ENCODE results near the gene SHISA9.

DNA sequence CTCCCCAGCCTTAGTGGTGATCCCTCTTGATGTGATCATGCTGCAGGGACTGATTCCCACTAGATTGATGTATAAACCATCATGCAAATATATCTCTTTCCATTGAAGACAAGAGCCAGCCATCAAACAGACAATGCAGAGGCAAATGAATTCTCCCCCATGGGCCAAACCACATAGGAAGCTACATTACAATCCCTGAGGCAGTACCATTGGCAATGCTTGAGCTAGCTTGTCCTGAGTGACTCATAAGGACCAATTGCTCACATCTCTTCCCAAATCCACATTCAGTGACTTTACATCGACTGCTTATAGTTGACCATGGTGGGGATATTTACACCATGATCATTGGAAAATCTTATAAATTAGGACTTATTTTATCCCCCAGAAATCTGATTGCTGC lies 242.2 kb downstream of the SHISA9 start:
- TF ChIP-seq ZFP30 (CRISPR knock-in tag; IDR thresholded peaks at IDR 0.05) (no peak), TCF4 (CRISPR knock-in tag; IDR thresholded peaks at IDR 0.05; ENCODE audit: borderline replicate concordance) (no peak), RARB (CRISPR knock-in tag; IDR thresholded peaks at IDR 0.05) (no peak), ZFP3 (CRISPR knock-in tag; IDR thresholded peaks at IDR 0.05) (no peak), PPARA (CRISPR knock-in tag; IDR thresholded peaks at IDR 0.05; ENCODE audit: borderline replicate concordance) (no peak), ESRRG (CRISPR knock-in tag; IDR thresholded peaks at IDR 0.05) (no peak), SNAI2 (CRISPR knock-in tag; IDR thresholded peaks at IDR 0.05) (no peak)
- TF ChIP-seq, protein P1, sequence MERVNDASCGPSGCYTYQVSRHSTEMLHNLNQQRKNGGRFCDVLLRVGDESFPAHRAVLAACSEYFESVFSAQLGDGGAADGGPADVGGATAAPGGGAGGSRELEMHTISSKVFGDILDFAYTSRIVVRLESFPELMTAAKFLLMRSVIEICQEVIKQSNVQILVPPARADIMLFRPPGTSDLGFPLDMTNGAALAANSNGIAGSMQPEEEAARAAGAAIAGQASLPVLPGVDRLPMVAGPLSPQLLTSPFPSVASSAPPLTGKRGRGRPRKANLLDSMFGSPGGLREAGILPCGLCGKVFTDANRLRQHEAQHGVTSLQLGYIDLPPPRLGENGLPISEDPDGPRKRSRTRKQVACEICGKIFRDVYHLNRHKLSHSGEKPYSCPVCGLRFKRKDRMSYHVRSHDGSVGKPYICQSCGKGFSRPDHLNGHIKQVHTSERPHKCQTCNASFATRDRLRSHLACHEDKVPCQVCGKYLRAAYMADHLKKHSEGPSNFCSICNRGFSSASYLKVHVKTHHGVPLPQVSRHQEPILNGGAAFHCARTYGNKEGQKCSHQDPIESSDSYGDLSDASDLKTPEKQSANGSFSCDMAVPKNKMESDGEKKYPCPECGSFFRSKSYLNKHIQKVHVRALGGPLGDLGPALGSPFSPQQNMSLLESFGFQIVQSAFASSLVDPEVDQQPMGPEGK (CRISPR knock-in tag; IDR thresholded peaks at IDR 0.05; ENCODE audit: borderline replicate concordance): no peak
- TF ChIP-seq, protein P2, sequence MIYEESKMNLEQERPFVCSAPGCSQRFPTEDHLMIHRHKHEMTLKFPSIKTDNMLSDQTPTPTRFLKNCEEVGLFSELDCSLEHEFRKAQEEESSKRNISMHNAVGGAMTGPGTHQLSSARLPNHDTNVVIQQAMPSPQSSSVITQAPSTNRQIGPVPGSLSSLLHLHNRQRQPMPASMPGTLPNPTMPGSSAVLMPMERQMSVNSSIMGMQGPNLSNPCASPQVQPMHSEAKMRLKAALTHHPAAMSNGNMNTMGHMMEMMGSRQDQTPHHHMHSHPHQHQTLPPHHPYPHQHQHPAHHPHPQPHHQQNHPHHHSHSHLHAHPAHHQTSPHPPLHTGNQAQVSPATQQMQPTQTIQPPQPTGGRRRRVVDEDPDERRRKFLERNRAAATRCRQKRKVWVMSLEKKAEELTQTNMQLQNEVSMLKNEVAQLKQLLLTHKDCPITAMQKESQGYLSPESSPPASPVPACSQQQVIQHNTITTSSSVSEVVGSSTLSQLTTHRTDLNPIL (CRISPR knock-in tag; IDR thresholded peaks at IDR 0.05; ENCODE audit: low read depth): no peak
